Ecto neural progenitor cell (in vitro differentiated cells): ENCODE data around the gene CIB4.

Experiments
- DNase-seq: peaks from one replicate; pipeline ENCODE4 v3.0.0-alpha.2; 2018; ENCODE audit warnings: low spot score

CIB4 gene

GRCh38 chr2:26606847-26607190 is 34.3 kb downstream of the CIB4 start:
- peak; percentile 42 for DNase-seq

- DNase-seq: peak; percentile 43
Observed at GRCh38 chr2:26605999-26606846, 34.9 kb downstream of the CIB4 start.

DNA sequence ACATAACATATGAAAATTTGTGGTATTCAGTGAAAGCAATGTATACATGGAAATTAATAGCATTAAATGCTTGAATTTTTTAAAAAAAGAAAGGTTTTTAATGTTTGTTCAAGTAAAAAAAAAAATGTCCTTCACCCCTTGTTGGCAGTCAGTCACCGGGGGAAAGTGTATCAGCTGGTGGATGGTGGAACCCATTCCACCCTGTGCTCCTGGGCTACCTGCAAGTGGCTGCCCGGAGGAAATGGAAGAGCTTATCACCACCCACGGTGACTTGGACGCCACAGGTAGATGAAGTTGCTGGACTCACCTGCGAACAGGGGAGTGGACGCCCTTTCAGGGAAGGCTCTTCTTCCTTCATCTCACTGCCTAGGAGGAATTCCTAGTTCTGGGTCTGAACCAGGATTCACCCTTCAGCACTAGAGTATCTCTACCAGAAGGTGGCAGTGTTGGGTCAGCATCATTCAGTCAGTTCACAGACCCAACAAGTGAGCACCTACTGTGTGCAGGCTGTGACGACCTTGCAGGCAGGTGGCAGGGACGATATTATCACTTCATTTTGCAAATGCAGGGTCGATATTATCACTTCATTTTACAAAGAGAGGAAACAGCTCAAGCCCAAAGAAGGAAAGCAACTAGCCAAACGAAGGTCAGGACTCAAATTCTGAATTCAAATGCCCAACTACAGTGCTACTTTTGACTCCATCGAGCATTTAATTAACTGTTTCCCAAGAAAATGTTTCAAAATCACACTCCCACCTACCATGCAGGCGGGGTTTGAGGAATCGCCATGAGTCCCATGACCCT is 35.8 kb downstream of the CIB4 start:
- DNase-seq: peak; percentile 67

- no peak for DNase-seq
Observed at GRCh38 chr2:26602575-26602974, 38.6 kb downstream of the CIB4 start.

DNA sequence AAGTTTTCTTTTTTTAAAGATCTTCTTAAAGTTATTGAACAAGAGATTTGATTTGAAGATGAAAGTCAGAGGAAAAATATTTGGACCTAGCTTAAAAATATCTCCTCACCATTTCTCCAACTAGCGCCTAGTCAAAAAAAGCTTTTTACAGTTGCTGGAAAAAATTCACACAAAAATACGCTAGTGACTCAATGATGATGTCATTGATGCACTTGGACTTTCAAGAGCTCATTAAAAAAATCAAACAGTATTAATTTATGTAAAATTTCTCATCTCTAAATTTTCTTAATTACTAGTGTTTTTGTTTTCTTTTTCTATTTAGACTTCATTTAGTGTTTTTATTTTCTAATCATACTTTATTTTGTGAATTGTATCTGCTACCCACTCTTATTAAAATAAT is 41.8 kb downstream of the CIB4 start:
- no peak for DNase-seq

DNA sequence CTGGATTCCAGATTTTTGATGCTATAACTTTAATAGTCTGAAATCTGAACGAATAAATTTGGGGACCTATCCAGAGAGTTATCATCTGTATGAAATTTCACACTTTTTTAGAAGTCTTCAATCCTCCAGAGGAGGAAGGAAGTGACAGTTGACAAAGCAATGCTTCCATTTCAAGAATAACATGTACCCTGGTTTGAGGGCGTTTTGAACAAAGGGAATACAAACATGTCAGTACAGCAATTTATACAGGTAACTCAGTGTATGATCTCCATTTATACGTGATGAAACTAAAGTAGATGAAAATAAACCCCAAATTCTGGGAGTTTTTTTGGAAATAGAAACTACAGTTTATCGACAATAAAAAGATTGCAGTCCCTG is 42.2 kb downstream of the CIB4 start:
- DNase-seq: no peak

GRCh38 chr2:26598336-26598995 is 42.7 kb downstream of the CIB4 start:
- peak; percentile 49 for DNase-seq

DNA sequence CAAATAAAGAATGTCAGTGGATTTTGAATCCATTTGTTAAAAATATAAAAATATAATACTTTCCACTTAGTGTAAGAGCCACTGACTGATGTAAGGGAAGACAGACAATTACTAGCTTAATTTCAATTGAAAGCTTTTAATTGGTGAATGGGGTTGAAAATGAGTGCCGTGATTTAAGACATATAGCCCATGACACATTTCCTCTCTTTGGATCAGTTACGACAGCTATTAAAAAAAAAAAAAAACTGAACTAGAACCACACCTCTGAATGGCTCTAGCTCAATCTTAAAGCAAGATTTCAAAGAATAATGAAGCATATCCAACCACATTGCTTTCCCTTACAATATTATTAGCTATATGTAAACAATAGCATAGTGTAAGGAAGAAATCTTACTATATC is 44.0 kb downstream of the CIB4 start:
- DNase-seq: no peak

DNA sequence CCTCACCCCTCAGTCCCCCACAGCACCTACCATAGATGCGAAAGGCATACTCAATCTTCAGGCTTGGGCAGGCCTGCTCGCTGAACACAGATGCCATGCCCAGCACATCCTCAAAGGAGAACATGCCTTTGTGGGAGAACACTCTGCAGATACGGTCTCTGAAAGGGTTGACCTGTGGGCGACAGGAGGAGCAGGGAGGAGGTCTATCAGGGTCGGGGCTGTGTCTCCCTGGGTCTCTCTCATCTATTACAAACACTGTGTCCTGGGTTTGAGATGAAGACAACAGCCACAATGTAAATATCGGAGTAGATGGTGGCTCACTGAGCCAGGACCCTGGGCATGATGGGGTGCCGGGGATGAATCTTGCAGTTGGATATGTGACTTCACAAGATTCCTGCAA is 46.0 kb downstream of the CIB4 start:
- peak; percentile 25 for DNase-seq

DNA sequence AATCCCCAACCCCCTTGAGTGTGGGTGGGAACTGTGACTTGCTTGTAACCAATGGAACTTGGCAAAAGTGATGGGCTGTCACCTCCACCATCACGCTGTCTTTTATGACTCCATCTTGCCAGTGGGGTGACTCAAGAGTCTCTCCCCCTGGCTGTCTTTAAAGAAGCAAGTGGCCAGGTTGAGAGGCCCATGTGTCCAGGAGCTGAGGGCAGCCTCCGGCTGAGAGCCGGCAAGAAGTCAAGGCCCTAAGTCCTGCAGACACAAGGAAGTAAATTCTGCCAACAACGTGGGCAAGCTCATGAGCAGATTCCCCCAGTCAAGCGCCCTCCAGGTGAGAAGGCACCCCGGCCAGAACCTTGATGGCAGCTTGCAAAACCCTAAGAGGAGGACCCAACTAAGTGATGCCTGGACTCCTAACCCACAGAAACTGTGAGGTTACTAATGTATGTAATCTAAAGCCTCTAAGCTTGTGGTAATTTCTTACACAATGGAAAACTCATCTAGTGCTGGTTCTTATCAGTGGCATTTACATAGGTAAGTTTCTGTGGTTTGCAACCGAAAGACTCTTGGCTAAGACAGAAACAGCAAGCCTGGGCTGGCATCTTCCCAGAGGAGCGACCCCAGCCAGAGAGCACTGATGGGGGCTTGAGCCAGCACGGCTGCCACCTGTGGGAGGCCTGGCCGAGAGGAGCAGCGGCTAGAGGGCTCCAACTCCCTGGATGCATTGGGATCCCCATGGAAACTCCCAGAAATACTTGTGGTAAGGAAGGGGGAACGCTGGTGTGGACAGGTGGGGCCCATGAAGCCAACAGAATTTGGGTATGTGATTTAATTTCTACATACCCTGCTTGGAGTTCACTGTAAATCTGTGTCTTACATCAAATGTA is 49.3 kb downstream of the CIB4 start:
- DNase-seq: peak; percentile 30

GRCh38 chr2:26590980-26591618 is 50.1 kb downstream of the CIB4 start:
- peak; percentile 35 for DNase-seq

DNA sequence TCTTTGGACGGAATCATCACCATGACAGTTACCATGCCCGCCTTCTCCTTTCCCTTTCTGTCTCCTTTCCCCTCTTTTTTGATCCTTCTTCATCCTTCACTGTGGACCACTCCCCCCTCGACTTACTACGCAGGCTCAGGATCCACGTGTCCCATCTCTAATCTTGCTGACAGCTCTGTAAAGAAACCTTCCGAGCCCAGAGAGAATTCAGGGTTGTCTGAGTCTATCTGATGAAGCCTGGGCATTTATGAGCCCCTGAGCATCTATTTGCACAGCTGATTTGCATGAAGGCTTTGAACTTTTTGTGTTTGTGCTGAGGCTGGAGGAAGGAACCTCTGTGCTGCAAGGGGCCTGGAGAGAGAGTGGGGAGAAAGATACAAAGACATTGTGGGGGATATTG is 50.7 kb downstream of the CIB4 start:
- no peak for DNase-seq

DNA sequence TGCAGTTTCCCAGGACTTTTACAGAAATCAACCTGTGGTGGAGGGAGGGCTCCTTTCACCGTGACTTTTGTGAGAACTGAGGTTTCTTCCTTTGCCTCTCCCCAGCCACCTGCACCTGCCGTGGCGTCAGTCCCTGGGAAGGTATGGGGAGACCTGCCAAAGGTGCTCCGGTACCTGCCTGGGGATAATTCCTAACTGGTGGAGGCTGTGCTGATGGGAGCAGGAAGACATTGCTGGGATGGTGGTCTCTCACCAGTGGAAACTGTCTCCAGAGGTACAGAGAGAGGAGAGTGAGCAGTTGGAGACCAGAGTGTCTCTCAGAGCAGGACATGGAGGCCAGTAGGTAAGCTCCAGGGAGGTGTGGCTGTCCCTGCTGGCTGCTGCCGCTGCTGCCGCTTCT is 52.6 kb downstream of the CIB4 start:
- DNase-seq: peak; percentile 29

DNA sequence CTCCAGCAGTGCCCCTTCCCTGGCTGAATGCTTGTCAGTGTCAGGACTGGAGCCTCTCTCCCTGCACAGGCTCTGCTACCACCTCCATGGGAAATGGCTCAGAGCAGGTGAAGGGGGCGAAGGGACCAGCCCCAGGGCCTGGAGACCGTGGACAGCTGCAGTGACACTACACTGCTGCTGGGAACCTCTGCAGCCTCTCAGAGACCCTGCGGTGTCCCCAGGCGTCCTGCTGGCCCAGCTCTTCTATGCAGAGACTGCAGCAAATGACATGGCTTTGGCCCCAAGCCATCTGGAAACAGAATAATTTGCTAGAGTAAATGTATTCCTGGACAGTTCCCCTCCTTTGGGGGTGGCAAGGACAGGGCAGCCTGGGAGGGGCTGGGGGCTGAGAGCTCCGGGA is 53.2 kb downstream of the CIB4 start:
- DNase-seq: peak; percentile 41

- no peak for DNase-seq
Observed at GRCh38 chr2:26585966-26586365, 55.2 kb downstream of the CIB4 start.

GRCh38 chr2:26585100-26585499 is 56.1 kb downstream of the CIB4 start:
- no peak for DNase-seq

- peak; percentile 39 for DNase-seq
Observed at GRCh38 chr2:26584656-26585055, 56.5 kb downstream of the CIB4 start.

GRCh38 chr2:26584191-26584590 is 57.0 kb downstream of the CIB4 start:
- no peak for DNase-seq

GRCh38 chr2:26583381-26583911 is 57.7 kb downstream of the CIB4 start:
- peak; percentile 30 for DNase-seq

- peak; percentile 32 for DNase-seq
Observed at GRCh38 chr2:26582890-26583289, 58.3 kb downstream of the CIB4 start.
